ENCODE measurements around the gene CD28.

The CD28 gene

DNA sequence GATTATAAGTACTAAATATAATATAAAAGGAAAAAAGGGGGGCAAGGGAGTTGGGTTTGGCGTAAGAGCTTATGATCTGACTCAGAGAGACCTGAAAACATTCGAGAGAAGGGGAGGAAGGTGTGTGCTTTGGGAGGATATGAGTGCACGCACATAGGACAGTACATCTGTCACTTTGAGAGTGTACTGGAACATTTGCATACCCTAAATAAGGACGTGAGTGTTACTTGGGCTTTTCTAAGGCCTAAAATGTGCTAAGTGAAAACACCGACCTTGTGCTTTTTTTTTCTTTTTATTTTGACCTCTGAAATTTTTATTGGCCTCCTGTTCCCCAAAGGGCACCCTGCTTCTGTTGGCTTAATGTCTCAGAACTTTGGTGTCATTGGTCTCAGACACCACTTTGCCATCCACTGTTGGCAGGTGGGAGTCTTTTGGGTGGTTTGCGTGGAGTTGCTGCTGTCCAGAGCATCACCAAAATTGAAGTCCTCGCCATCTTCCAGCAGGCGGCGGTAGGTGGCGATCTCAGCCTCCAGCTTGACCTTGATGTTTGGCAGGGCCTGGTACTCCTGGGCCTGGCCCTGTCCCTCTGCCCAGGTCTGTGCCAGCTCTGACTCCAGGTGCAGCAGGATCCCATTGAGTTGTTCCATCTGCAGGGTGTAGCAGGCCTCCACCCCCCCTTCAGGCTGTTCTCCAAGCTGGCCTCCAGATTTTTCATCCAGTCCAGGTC, 57.7 kb downstream of the CD28 start:
- Histone ChIP-seq H3K4me1 (ENCODE audit: control insufficient read depth, low read depth, low read length) (no peaks in the 10 kb centered on the region), H3K56ac (ENCODE audit: low read length) (no peak overlapping the region), H2BK5ac (ENCODE audit: low read length) (no peak overlapping the region), H3K4me2 (ENCODE audit: low read length) (no peak overlapping the region), H3K27ac (ENCODE audit: low read depth, low read length) (no peak overlapping the region), H3K79me2 (ENCODE audit: control insufficient read depth, insufficient read depth, low read length) (no peaks in the 10 kb centered on the region), H3K27me3 (ENCODE audit: insufficient read depth, low read length, poor library complexity) (no peaks in the 10 kb centered on the region), H4K8ac (ENCODE audit: low read depth, low read length) (no peak overlapping the region), H3K9ac (ENCODE audit: low read length) (no peak overlapping the region), H3K23ac (ENCODE audit: low read length) (no peak overlapping the region), H2AK5ac (ENCODE audit: low read length) (no peak overlapping the region), H2BK120ac (ENCODE audit: low read depth, low read length) (no peak overlapping the region), H3K79me1 (ENCODE audit: low read length) (no peaks in the 10 kb centered on the region), H4K5ac (ENCODE audit: low read length) (no peak overlapping the region), H3K4me3 (ENCODE audit: low read length) (no peak overlapping the region), H3K36me3 (ENCODE audit: control insufficient read depth, insufficient read depth, low read length) (no peaks in the 10 kb centered on the region), H2BK15ac (replicated peaks; ENCODE audit: low read depth) (no peak overlapping the region), H3K4ac (ENCODE audit: low read depth, low read length) (no peak overlapping the region), H3K18ac (ENCODE audit: low read length) (no peak overlapping the region)
- DNase-seq: no peak
- no CpG with 5 or more reads among the region's 10 CpGs for WGBS (ENCODE audit: extremely low coverage, insufficient coverage, low lambda C conversion rate)

GRCh38 chr2:203772456-203773165, 66.2 kb downstream of the CD28 start:
- Histone ChIP-seq H3K4me2 (ENCODE audit: low read length) (no peak overlapping the region), H2AK5ac (ENCODE audit: low read length) (no peak overlapping the region), H3K79me2 (ENCODE audit: control insufficient read depth, insufficient read depth, low read length) (no peaks in the 10 kb centered on the region), H3K79me1 (ENCODE audit: low read length) (no peaks in the 10 kb centered on the region), H3K27ac (ENCODE audit: low read depth, low read length) (no peak overlapping the region), H4K8ac (ENCODE audit: low read depth, low read length) (no peak overlapping the region), H3K56ac (ENCODE audit: low read length) (no peak overlapping the region), H3K18ac (ENCODE audit: low read length) (no peak overlapping the region), H3K4me1 (ENCODE audit: control insufficient read depth, low read depth, low read length) (no peaks in the 10 kb centered on the region), H2BK120ac (ENCODE audit: low read depth, low read length) (no peak overlapping the region), H3K23ac (ENCODE audit: low read length) (no peak overlapping the region), H2BK5ac (ENCODE audit: low read length) (no peak overlapping the region), H3K4me3 (ENCODE audit: low read length) (no peak overlapping the region), H3K9ac (ENCODE audit: low read length) (no peak overlapping the region), H2BK15ac (replicated peaks; ENCODE audit: low read depth) (no peak overlapping the region), H3K4ac (ENCODE audit: low read depth, low read length) (no peak overlapping the region), H3K36me3 (ENCODE audit: control insufficient read depth, insufficient read depth, low read length) (no peaks in the 10 kb centered on the region), H3K27me3 (ENCODE audit: insufficient read depth, low read length, poor library complexity) (no peaks in the 10 kb centered on the region), H4K5ac (ENCODE audit: low read length) (no peak overlapping the region)
- no CpG with 5 or more reads among the region's 4 CpGs for WGBS (ENCODE audit: extremely low coverage, insufficient coverage, low lambda C conversion rate)
- no peak for DNase-seq

GRCh38 chr2:203774760-203775159, 68.3 kb downstream of the CD28 start:
- DNase-seq: no peak
- Histone ChIP-seq H3K18ac (ENCODE audit: low read length) (no peak overlapping the region), H3K4me1 (ENCODE audit: control insufficient read depth, low read depth, low read length) (no peaks in the 10 kb centered on the region), H2BK15ac (replicated peaks; ENCODE audit: low read depth) (no peak overlapping the region), H3K36me3 (ENCODE audit: control insufficient read depth, insufficient read depth, low read length) (no peaks in the 10 kb centered on the region), H3K27me3 (ENCODE audit: insufficient read depth, low read length, poor library complexity) (no peaks in the 10 kb centered on the region), H4K8ac (ENCODE audit: low read depth, low read length) (no peak overlapping the region), H3K56ac (ENCODE audit: low read length) (no peak overlapping the region), H2BK120ac (ENCODE audit: low read depth, low read length) (no peak overlapping the region), H3K4me3 (ENCODE audit: low read length) (no peak overlapping the region), H3K79me2 (ENCODE audit: control insufficient read depth, insufficient read depth, low read length) (no peaks in the 10 kb centered on the region), H2BK5ac (ENCODE audit: low read length) (no peak overlapping the region), H3K4me2 (ENCODE audit: low read length) (no peak overlapping the region), H4K5ac (ENCODE audit: low read length) (no peak overlapping the region), H3K4ac (ENCODE audit: low read depth, low read length) (no peak overlapping the region), H2AK5ac (ENCODE audit: low read length) (no peak overlapping the region), H3K79me1 (ENCODE audit: low read length) (no peaks in the 10 kb centered on the region), H3K9ac (ENCODE audit: low read length) (no peak overlapping the region), H3K23ac (ENCODE audit: low read length) (no peak overlapping the region), H3K27ac (ENCODE audit: low read depth, low read length) (no peak overlapping the region)
- WGBS (ENCODE audit: extremely low coverage, insufficient coverage, low lambda C conversion rate): no CpG with 5 or more reads among the region's 9 CpGs

DNA sequence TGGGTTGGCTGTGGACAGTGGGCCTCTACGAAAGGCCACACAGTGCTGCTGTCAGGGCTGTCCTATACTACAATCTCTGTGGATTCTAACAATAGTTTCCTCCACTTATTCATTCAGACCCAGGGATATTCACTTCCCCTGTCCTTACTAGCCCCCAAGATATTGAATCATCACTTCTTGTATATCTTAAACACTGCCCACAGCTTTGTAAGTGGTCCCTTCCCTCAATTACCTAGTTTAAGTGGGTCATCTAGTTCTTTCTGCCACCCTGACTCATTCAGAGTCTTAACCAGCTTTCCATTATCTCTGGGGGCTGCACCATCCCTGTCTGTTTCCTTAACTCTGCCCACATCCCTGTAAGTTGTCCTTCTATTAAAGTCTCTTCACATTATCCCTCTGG, 69.2 kb downstream of the CD28 start:
- no peak overlapping the region for H3K4me2 ChIP-seq (ENCODE audit: low read length)
- no peaks in the 10 kb centered on the region for H3K36me3 ChIP-seq (ENCODE audit: control insufficient read depth, insufficient read depth, low read length)
- no peak overlapping the region for H2AK5ac ChIP-seq (ENCODE audit: low read length)
- H3K18ac ChIP-seq (ENCODE audit: low read length): no peak overlapping the region
- H3K79me2 ChIP-seq (ENCODE audit: control insufficient read depth, insufficient read depth, low read length): no peaks in the 10 kb centered on the region
- no peaks in the 10 kb centered on the region for H3K4me1 ChIP-seq (ENCODE audit: control insufficient read depth, low read depth, low read length)
- no peak overlapping the region for H4K5ac ChIP-seq (ENCODE audit: low read length)
- no peak overlapping the region for H3K27ac ChIP-seq (ENCODE audit: low read depth, low read length)
- no CpG with 5 or more reads among the region's 1 CpG for WGBS (ENCODE audit: extremely low coverage, insufficient coverage, low lambda C conversion rate)
- H3K56ac ChIP-seq (ENCODE audit: low read length): no peak overlapping the region
- no peak overlapping the region for H3K4me3 ChIP-seq (ENCODE audit: low read length)
- no peaks in the 10 kb centered on the region for H3K79me1 ChIP-seq (ENCODE audit: low read length)
- H3K9ac ChIP-seq (ENCODE audit: low read length): no peak overlapping the region
- H2BK120ac ChIP-seq (ENCODE audit: low read depth, low read length): no peak overlapping the region
- no peaks in the 10 kb centered on the region for H3K27me3 ChIP-seq (ENCODE audit: insufficient read depth, low read length, poor library complexity)
- no peak overlapping the region for H3K4ac ChIP-seq (ENCODE audit: low read depth, low read length)
- DNase-seq: no peak
- no peak overlapping the region for H4K8ac ChIP-seq (ENCODE audit: low read depth, low read length)
- H2BK15ac ChIP-seq (replicated peaks; ENCODE audit: low read depth): no peak overlapping the region
- H2BK5ac ChIP-seq (ENCODE audit: low read length): no peak overlapping the region
- H3K23ac ChIP-seq (ENCODE audit: low read length): no peak overlapping the region

- Histone ChIP-seq H3K4ac (ENCODE audit: low read depth, low read length) (no peak overlapping the region), H3K36me3 (ENCODE audit: control insufficient read depth, insufficient read depth, low read length) (no peaks in the 10 kb centered on the region), H4K8ac (ENCODE audit: low read depth, low read length) (no peak overlapping the region), H3K4me3 (ENCODE audit: low read length) (no peak overlapping the region), H3K79me2 (ENCODE audit: control insufficient read depth, insufficient read depth, low read length) (no peaks in the 10 kb centered on the region), H3K56ac (ENCODE audit: low read length) (no peak overlapping the region), H3K23ac (ENCODE audit: low read length) (no peak overlapping the region), H3K4me2 (ENCODE audit: low read length) (no peak overlapping the region), H2BK15ac (replicated peaks; ENCODE audit: low read depth) (no peak overlapping the region), H3K4me1 (ENCODE audit: control insufficient read depth, low read depth, low read length) (no peaks in the 10 kb centered on the region), H2BK5ac (ENCODE audit: low read length) (no peak overlapping the region), H3K9ac (ENCODE audit: low read length) (no peak overlapping the region), H3K79me1 (ENCODE audit: low read length) (no peaks in the 10 kb centered on the region), H2AK5ac (ENCODE audit: low read length) (no peak overlapping the region), H4K5ac (ENCODE audit: low read length) (no peak overlapping the region), H3K27ac (ENCODE audit: low read depth, low read length) (no peak overlapping the region), H2BK120ac (ENCODE audit: low read depth, low read length) (no peak overlapping the region), H3K18ac (ENCODE audit: low read length) (no peak overlapping the region), H3K27me3 (ENCODE audit: insufficient read depth, low read length, poor library complexity) (no peaks in the 10 kb centered on the region)
- no CpG with 5 or more reads among the region's 5 CpGs for WGBS (ENCODE audit: extremely low coverage, insufficient coverage, low lambda C conversion rate)
- no peak for DNase-seq
Observed at GRCh38 chr2:203777030-203777429, 70.6 kb downstream of the CD28 start.

Data from mesendoderm (in vitro differentiated cells).